HG03039 (cell line): ENCODE data around the gene EIF1.
"Not testable (repeated sequence)": the region's sequence is repeated elsewhere in the genome, so short reads cannot be mapped to it uniquely, and the experiment has no call there.

ENCODE experiments used
- ATAC-seq: cut with Tn5 transposase; IDR thresholded peaks from one replicate; pipeline ENCODE4 v1.9.1; 2021; ENCODE audit warnings: mild to moderate bottlenecking, moderate library complexity; ENCODE audit not compliant: unreplicated experiment

Gene EIF1

GRCh38 chr17:41697122-41697962 is 8.7 kb downstream of the EIF1 start:
- ATAC-seq = no peak

- not testable (repeated sequence) for ATAC-seq
These were observed 12.2 kb downstream of the EIF1 start for GRCh38 chr17:41700843-41701242.

- no peak for ATAC-seq
These were observed 14.0 kb downstream of the EIF1 start for GRCh38 chr17:41702712-41703111.

GRCh38 chr17:41705271-41705991 is 16.7 kb downstream of the EIF1 start:
- ATAC-seq = no peak

- ATAC-seq = no peak
These were observed 19.4 kb downstream of the EIF1 start for GRCh38 chr17:41707803-41708669.

GRCh38 chr17:41710472-41711090 is 21.9 kb downstream of the EIF1 start:
- no peak for ATAC-seq

- no peak for ATAC-seq
These were observed 23.1 kb downstream of the EIF1 start, which contains the start of gene GAST for GRCh38 chr17:41711669-41712400. Gene GAST, plus strand, starts transcription at chr17:41712331. Its CDS starts 3,106 bp downstream, at chr17:41715437.

GRCh38 chr17:41717408-41718286 is 29.0 kb downstream of the EIF1 start:
- no peak for ATAC-seq

- ATAC-seq = no peak
These were observed 29.6 kb downstream of the EIF1 start for GRCh38 chr17:41718287-41718645.

GRCh38 chr17:41722231-41722630 is 33.5 kb downstream of the EIF1 start:
- ATAC-seq = no peak

GRCh38 chr17:41723801-41724475 is 35.3 kb downstream of the EIF1 start:
- no peak for ATAC-seq

- no peak for ATAC-seq
These were observed 35.9 kb downstream of the EIF1 start for GRCh38 chr17:41724476-41725050.

- no peak for ATAC-seq
These were observed 36.4 kb downstream of the EIF1 start for GRCh38 chr17:41725134-41725533.

- ATAC-seq = no peak
These were observed 39.4 kb downstream of the EIF1 start for GRCh38 chr17:41728056-41728455.

GRCh38 chr17:41730479-41730878 is 41.8 kb downstream of the EIF1 start:
- no peak for ATAC-seq

- no peak for ATAC-seq
These were observed 43.2 kb downstream of the EIF1 start for GRCh38 chr17:41731836-41732235.

- no peak for ATAC-seq
These were observed 44.9 kb downstream of the EIF1 start for GRCh38 chr17:41733348-41734138.
